ENCODE measurements around the gene ASCC2. TPM values are rescaled to one million over a fixed set of nuclear protein-coding genes. Genes with fewer than 3 reads are reported as not detected.

The ASCC2 gene
- total and polyA plus RNA-seq, 2 experiments from 2014 or later, result 30.5 to 31.3 TPM

DNA sequence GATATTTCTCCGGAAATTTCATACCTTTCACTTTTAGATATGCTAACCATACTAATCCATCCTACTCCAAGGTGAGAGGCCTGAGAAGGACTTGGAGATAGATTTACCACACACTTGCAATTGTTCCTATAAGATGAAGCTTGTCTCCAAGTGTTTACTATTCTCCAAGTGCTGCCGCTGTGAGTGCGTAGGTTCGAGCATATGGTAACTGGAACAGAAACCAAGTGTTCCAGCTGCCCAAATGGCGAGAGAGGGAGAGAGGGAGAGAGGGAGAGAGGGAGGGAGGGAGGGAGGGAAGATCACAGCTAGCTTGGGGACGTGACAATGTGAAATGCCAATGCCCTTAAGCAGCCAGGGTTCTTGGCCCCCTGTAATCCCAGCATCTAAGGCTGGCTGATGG is 21.5 kb downstream of the ASCC2 start:
- Mint-ChIP-seq H3K9me3 (no peaks in the 10 kb centered on the region), H3K36me3 (ENCODE audit: low read depth) (peaks cover 39% of the 10 kb centered on the region), H3K27ac (no peak overlapping the region), H3K4me3 (no peak overlapping the region), H3K27me3 (ENCODE audit: insufficient read depth, low read depth, poor library complexity) (peaks cover 1% of the 10 kb centered on the region), H3K4me1 (no peaks in the 10 kb centered on the region; the same call in 1 of the 3 replicates)
- H3K27ac ChIP-seq (ENCODE audit: low read depth), result no peak overlapping the region
- no peaks in the 10 kb centered on the region for H4K20me1 ChIP-seq (replicated peaks; ENCODE audit: insufficient read depth)
- H3F3A ChIP-seq (replicated peaks; ENCODE audit: low read depth), result no peaks in the 10 kb centered on the region
- H3K36me3 ChIP-seq (ENCODE audit: insufficient read depth), result peaks cover 13% of the 10 kb centered on the region
- H3K27me3 ChIP-seq (ENCODE audit: insufficient read depth), result no peaks in the 10 kb centered on the region
- H3K79me2 ChIP-seq (replicated peaks; ENCODE audit: insufficient read depth), result no peaks in the 10 kb centered on the region
- H2AFZ ChIP-seq, result no peak overlapping the region
- DNase-seq (ENCODE audit: low spot score) (no peak), ATAC-seq (no peak)
- TF ChIP-seq, protein P1, sequence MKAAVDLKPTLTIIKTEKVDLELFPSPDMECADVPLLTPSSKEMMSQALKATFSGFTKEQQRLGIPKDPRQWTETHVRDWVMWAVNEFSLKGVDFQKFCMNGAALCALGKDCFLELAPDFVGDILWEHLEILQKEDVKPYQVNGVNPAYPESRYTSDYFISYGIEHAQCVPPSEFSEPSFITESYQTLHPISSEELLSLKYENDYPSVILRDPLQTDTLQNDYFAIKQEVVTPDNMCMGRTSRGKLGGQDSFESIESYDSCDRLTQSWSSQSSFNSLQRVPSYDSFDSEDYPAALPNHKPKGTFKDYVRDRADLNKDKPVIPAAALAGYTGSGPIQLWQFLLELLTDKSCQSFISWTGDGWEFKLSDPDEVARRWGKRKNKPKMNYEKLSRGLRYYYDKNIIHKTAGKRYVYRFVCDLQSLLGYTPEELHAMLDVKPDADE (IDR thresholded peaks at IDR 0.05), result no peak
- no peak for TF ChIP-seq CREB1 (CRISPR knock-in tag; IDR thresholded peaks at IDR 0.05; ENCODE audit: low read depth)
- TF ChIP-seq ZNF331 (CRISPR knock-in tag; IDR thresholded peaks at IDR 0.05; ENCODE audit: low read depth), result no peak
- TF ChIP-seq JUNB (IDR thresholded peaks at IDR 0.05; ENCODE audit: unreplicated experiment), result no peak
- no peak for TF ChIP-seq EZH2phosphoT487 (IDR thresholded peaks at IDR 0.05; ENCODE audit: unreplicated experiment)
- TF ChIP-seq CTCF (conservative IDR thresholded peaks at IDR 0.05; ENCODE audit: low read depth in 2 of 2), result no peak
- no peak for TF ChIP-seq EZH2 (IDR thresholded peaks at IDR 0.05; ENCODE audit: low read depth, unreplicated experiment)
- no peak for TF ChIP-seq NANOG (IDR thresholded peaks at IDR 0.05; ENCODE audit: borderline replicate concordance)
- no peak overlapping the region for H3K4me2 ChIP-seq
- H3K9me2 ChIP-seq (ENCODE audit: insufficient read depth), result no peaks in the 10 kb centered on the region
- H3K4me1 ChIP-seq (ENCODE audit: insufficient read depth), result no peaks in the 10 kb centered on the region
- H3K4me3 ChIP-seq, result no peak overlapping the region

GRCh38 chr22:29816128-29816527 is 21.9 kb downstream of the ASCC2 start:
- ATAC-seq (peak; percentile 56), DNase-seq (ENCODE audit: low spot score) (no peak)
- Mint-ChIP-seq H3K27ac (no peak overlapping the region), H3K9me3 (no peaks in the 10 kb centered on the region), H3K27me3 (ENCODE audit: insufficient read depth, low read depth, poor library complexity) (peaks cover 1% of the 10 kb centered on the region), H3K4me1 (no peaks in the 10 kb centered on the region; the same call in 1 of the 3 replicates), H3K4me3 (no peak overlapping the region), H3K36me3 (ENCODE audit: low read depth) (peaks cover 37% of the 10 kb centered on the region)
- Histone ChIP-seq H3F3A (replicated peaks; ENCODE audit: low read depth) (no peaks in the 10 kb centered on the region), H2AFZ (no peak overlapping the region), H3K4me2 (no peak overlapping the region), H3K4me1 (ENCODE audit: insufficient read depth) (no peaks in the 10 kb centered on the region), H3K27ac (ENCODE audit: low read depth) (no peak overlapping the region), H3K4me3 (no peak overlapping the region), H3K27me3 (ENCODE audit: insufficient read depth) (no peaks in the 10 kb centered on the region), H4K20me1 (replicated peaks; ENCODE audit: insufficient read depth) (no peaks in the 10 kb centered on the region), H3K9me2 (ENCODE audit: insufficient read depth) (no peaks in the 10 kb centered on the region), H3K79me2 (replicated peaks; ENCODE audit: insufficient read depth) (no peaks in the 10 kb centered on the region), H3K36me3 (ENCODE audit: insufficient read depth) (peaks cover 11% of the 10 kb centered on the region)
- no peak for TF ChIP-seq CTCF (conservative IDR thresholded peaks at IDR 0.05; ENCODE audit: low read depth in 2 of 2)
- no peak for TF ChIP-seq JUNB (IDR thresholded peaks at IDR 0.05; ENCODE audit: unreplicated experiment)
- no peak for TF ChIP-seq POLR2AphosphoS5 (IDR thresholded peaks at IDR 0.05; ENCODE audit: low read depth)
- TF ChIP-seq NANOG (IDR thresholded peaks at IDR 0.05; ENCODE audit: borderline replicate concordance), result no peak
- no peak for TF ChIP-seq CREB1 (CRISPR knock-in tag; IDR thresholded peaks at IDR 0.05; ENCODE audit: low read depth)
